GM18519 (cell line): ENCODE measurements around the gene ARID5A.
A peak's percentile ranks its signal among the peaks of the same experiment; 100 is the strongest.

Experiments used
- ATAC-seq: cut with Tn5 transposase; IDR thresholded peaks from one replicate; pipeline ENCODE4 v1.9.1; 2021; ENCODE audit warnings: mild to moderate bottlenecking, moderate library complexity; ENCODE audit not compliant: unreplicated experiment, low FRiP score

The ARID5A gene

GRCh38 chr2:96506016-96506906 is 30.3 kb upstream of the ARID5A start:
- no peak for ATAC-seq

DNA sequence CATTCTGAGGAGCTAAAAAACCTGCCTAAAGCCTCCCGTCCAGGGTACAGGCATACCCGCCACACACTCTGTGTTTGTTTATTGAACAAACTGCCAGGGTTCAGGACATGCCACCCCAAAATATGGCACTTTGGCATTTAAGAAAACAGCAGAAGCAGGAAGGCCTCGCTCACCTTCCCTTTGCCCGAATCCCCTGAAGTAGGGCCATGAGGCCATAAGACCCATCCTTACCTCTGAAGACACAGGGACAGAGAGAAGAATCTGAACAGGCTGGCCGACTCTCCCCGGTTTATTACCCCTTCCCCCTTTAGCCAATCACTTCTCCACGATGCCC is 29.7 kb upstream of the ARID5A start:
- no peak for ATAC-seq

- ATAC-seq: peak; percentile 41
Measured at GRCh38 chr2:96507957-96508520, 28.5 kb upstream of the ARID5A start.

- no peak for ATAC-seq
Measured at GRCh38 chr2:96508521-96509113, 27.9 kb upstream of the ARID5A start.

DNA sequence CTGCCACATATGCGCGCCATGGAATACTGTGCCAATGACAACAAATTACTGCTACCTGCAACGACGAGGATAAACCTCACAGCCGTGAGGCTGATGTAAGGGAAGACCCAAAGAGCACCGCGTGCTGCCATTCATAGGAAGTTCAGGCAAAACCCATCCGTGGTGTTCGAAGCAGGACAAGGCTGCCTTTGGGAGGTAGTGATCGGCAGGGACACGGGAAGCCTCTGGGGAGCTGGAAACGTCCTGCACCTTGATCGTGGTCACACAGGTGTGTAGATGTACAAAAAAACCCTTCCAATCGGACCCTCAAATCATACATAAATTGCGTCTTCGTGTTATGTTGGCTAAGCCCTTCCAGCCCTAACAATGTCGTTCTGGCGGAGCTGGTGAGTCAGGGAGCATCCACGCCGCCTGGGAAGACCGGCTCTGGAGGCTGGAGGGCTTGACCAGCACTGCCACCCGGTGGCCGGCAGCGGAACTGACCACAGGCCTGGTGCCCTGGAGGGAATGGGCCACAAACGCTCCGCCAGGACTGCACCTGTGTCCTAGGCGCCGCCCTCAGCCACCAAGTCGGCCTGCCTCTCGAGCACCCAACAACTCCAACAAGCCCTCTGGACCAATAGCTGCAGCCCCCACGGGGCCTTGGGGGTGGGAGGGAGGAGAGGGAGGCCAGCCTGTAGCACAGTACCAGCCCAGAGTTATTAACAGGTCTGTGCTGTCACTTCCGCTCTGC is 27.3 kb upstream of the ARID5A start:
- ATAC-seq: peak; percentile 45

DNA sequence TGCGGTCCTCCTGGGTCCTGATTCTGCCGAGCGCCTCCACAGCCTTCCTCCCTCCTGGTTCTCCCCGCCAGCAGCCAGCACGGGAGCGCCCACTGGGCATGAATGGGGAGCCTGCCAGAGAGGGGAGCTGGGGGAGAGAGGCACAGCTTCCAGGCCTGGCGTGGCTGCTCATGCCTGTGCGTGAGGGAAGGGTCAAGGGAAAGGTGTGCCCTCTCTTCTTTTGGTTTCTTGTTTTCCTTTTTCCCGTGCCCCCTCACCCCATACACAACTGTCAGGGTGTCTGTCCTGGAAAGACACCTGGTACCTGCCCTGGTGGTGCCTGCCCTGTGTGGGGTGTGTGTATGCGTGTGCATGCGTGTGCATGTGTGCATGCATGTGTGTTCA is 26.7 kb upstream of the ARID5A start:
- no peak for ATAC-seq

- ATAC-seq: no peak
Measured at GRCh38 chr2:96510931-96511595, 25.5 kb upstream of the ARID5A start.

DNA sequence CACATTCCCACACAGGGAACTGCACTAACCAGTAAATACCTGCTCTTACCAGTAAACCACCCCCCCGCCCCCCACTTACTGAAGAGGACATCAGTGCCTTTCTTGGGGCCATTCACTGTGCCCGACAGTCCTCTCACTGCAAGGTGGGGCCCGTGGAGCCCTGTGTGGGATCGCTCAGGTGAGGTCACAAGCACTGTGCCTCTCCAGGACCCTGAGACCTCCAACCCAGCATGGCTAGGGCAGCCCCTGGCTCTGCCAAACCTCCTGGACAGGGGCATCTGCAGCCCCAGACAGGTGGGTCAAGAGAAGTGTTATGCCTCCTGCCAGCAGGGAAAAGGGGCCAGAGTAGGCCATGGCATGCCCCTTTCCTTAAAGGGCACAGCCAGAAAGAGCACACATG is 24.7 kb upstream of the ARID5A start:
- ATAC-seq: no peak

GRCh38 chr2:96512341-96512740 is 24.2 kb upstream of the ARID5A start:
- no peak for ATAC-seq

DNA sequence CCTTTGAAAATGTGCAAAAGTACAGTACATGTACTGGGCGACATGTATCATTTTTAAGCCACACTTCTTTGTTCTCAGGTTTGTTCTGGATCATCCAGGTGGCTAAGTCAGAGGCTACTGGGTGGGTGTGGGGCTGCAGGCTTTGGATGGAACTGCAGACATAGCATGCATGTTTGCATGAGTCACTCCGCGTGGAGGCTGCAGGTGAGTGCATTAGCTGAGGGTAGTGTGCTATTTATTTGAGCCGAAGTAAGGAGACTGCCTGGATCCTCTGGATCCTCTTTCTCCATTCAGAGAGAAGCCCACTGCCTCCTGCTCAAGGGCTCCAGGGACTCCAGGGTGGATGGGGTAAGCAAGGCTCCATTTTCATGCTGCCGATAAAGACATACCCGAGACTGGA is 22.0 kb upstream of the ARID5A start:
- no peak for ATAC-seq

DNA sequence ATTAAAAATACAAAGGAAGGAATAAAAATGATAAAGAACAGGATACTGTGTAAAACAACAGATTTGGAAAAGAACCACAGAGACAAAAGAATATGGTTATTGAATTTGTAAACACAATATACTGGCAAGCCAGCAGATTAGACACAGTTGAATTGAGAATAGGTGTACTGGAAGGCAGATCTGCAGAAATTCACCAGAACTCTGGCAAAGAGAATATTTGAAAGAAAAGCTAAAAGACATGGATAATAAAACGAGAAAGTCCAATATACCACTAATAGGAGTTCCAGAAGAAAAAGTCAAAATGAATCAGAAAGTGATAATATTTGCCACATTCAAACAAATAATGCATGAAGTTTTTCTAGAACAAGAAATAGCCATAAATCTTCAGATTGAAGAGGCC is 19.5 kb upstream of the ARID5A start:
- ATAC-seq: no peak

DNA sequence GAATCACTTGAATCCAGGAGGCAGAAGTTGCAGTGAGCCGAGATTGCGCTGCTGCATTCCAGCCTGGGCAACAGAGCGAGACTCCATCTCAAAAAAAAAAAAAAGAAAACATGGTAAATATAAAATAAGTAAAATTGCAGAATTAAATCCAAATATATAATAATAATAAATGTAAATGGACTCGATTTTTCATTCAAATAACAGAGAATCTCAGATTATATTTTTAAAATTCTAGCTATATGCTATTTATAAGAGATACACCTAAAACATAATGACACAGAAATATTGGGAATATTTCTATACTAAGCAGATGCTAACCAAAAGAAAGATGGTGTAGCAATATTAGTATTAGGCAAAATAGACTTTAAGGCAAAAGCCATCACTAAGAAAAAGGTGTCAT is 16.3 kb upstream of the ARID5A start:
- no peak for ATAC-seq

GRCh38 chr2:96520697-96521096 is 15.9 kb upstream of the ARID5A start:
- ATAC-seq: no peak

- ATAC-seq: no peak
Measured at GRCh38 chr2:96521219-96521618, 15.3 kb upstream of the ARID5A start.

DNA sequence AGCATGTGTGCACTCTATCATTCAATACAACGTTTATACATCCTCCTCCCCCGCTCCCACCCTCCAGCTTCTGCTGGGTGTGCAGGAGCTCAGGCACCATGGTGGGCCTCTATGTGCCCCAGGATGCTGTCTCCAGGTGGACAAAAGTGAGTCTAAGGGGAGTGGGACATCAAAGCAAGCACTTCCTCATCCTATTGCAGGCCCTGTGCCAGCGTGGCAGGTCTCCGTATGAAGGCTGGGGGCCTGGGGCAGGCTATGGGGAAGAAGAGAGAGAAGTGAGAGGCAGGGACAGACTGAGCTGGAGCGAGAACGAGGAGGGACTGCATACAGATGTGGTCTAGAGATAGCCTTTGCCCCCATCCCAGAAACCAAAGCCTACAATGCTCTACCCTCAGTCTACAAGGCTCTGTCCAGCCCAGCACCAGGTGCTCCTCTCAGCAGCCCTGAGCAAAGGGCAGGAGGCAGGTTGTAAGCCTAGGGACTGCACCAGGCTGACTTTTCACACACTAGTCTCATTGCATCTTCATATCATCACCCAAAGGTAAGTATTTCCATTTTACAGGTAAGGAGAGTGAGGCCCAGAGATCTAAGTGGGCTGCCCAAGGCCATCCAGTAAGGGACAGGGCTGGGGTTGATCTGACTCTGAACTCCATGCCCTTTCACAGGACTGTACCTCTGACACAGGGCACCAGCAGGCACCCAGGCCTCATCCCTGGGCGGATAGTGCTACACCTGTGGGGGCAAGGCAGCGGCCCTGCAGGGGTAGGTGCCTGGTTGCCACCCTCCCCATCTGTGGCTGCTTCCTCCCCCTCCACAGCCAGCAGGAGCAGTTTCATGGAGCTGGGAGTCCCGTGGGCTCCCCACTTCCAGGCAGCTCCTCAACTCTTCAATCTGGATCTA is 14.0 kb upstream of the ARID5A start:
- ATAC-seq: no peak

- no peak for ATAC-seq
Measured at GRCh38 chr2:96523659-96524481, 12.7 kb upstream of the ARID5A start.

GRCh38 chr2:96524482-96525210 is 11.9 kb upstream of the ARID5A start:
- ATAC-seq: no peak

DNA sequence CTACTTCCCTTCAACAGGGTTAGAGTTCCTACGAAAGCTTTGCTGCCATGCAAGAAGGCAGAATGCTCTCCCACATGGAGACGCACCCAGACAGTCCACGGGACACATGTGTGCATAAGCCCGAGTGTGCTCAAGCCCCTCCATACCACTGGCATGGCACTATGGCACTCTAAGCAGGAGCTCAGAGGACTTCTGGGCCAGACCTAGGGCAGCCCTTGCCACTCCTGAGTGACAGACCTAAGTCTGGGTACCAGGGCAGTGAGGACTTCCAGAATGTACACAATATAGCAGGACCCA is 11.4 kb upstream of the ARID5A start:
- no peak for ATAC-seq
